Measurements from ENCODE around the gene MGAT5. TPM values are rescaled to one million over a fixed set of nuclear protein-coding genes. Genes with fewer than 3 reads are reported as not detected.

The MGAT5 gene
- total RNA-seq, 1 experiment from 2014 or later, result 52.4 TPM

GRCh38 chr2:134225173-134225572 lies 28.7 kb upstream of the MGAT5 start:
- DNase-seq (ENCODE audit: low spot score) (no peak), ATAC-seq (no peak)
- no peak overlapping the region for H3K27ac Mint-ChIP-seq
- peaks cover 33% of the 10 kb centered on the region for H3K9me3 Mint-ChIP-seq
- H3K27me3 Mint-ChIP-seq (ENCODE audit: low read depth), result no peaks in the 10 kb centered on the region; the same call in 1 of the 2 replicates
- ChIA-PET POLR2A (interaction anchor here (0.6 kb wide), 1 partner anchor 194 kb away, joined by 3 read pairs; no protein-coding TSS in a partner anchor), CTCF (interaction anchor here (0.7 to 1.5 kb wide), 5 partner anchors 20 to 338 kb away, joined by 3 to 8 read pairs (median 4); no protein-coding TSS in a partner anchor)
- peaks cover 25% of the 10 kb centered on the region for H3K36me3 Mint-ChIP-seq
- no peak for TF ChIP-seq AFF4 (CRISPR knock-in tag; IDR thresholded peaks at IDR 0.05; ENCODE audit: borderline replicate concordance)
- no peak for TF ChIP-seq ZMAT4 (CRISPR knock-in tag; IDR thresholded peaks at IDR 0.05)
- TF ChIP-seq MYBL2 (CRISPR knock-in tag; IDR thresholded peaks at IDR 0.05), result no peak
- no peak for TF ChIP-seq CDX4 (CRISPR knock-in tag; IDR thresholded peaks at IDR 0.05; ENCODE audit: borderline replicate concordance)
- no peak for TF ChIP-seq ZNF232 (CRISPR knock-in tag; IDR thresholded peaks at IDR 0.05)
- no peak for TF ChIP-seq JAZF1 (CRISPR knock-in tag; IDR thresholded peaks at IDR 0.05)
- no peak for TF ChIP-seq TP53 (CRISPR knock-in tag; IDR thresholded peaks at IDR 0.05)
- TF ChIP-seq ZNF532 (CRISPR knock-in tag; IDR thresholded peaks at IDR 0.05; ENCODE audit: borderline replicate concordance), result no peak
- no peak for TF ChIP-seq ZSCAN18 (CRISPR knock-in tag; IDR thresholded peaks at IDR 0.05)
- no peak for TF ChIP-seq HMGA2 (CRISPR knock-in tag; IDR thresholded peaks at IDR 0.05)
- no peak for TF ChIP-seq ZNF317 (CRISPR knock-in tag; IDR thresholded peaks at IDR 0.05; ENCODE audit: borderline replicate concordance, low read depth)
- TF ChIP-seq NR2C2 (CRISPR knock-in tag; IDR thresholded peaks at IDR 0.05), result no peak
- no peak for TF ChIP-seq ZBTB43 (CRISPR knock-in tag; IDR thresholded peaks at IDR 0.05)
- TF ChIP-seq ATF2 (CRISPR knock-in tag; IDR thresholded peaks at IDR 0.05; ENCODE audit: borderline replicate concordance, low read depth), result no peak
- no peak for TF ChIP-seq ETV6 (CRISPR knock-in tag; IDR thresholded peaks at IDR 0.05)
- TF ChIP-seq OVOL2 (CRISPR knock-in tag; IDR thresholded peaks at IDR 0.05; ENCODE audit: borderline replicate concordance), result no peak
- no peak for TF ChIP-seq ZBTB21 (CRISPR knock-in tag; IDR thresholded peaks at IDR 0.05; ENCODE audit: borderline replicate concordance)
- no peak for TF ChIP-seq E2F4 (CRISPR knock-in tag; IDR thresholded peaks at IDR 0.05; ENCODE audit: borderline replicate concordance, low read depth)
- H3K4me3 Mint-ChIP-seq, result no peak overlapping the region
- peaks cover 29% of the 10 kb centered on the region for H3K4me1 Mint-ChIP-seq
